ENCODE data around the gene FOXN4. TPM values are rescaled to one million over a fixed set of nuclear protein-coding genes. Genes with fewer than 3 reads are reported as not detected.

The FOXN4 gene
- total RNA-seq, 1 experiment from 2014 or later, result 0.37 TPM

- DNase-seq (ENCODE audit: low spot score) (no peak), ATAC-seq (no peak)
- Mint-ChIP-seq H3K9me3 (no peaks in the 10 kb centered on the region), H3K36me3 (no peaks in the 10 kb centered on the region), H3K4me1 (peaks cover 6% of the 10 kb centered on the region), H3K4me3 (no peak overlapping the region), H3K27ac (no peak overlapping the region), H3K27me3 (ENCODE audit: low read depth) (no peaks in the 10 kb centered on the region)
- ChIA-PET CTCF (interaction anchor here (1.0 kb wide), 1 partner anchor 20 kb away, joined by 3 read pairs; no protein-coding TSS in a partner anchor), POLR2A (no interaction called here)
- no peak for TF ChIP-seq FOXK1 (CRISPR knock-in tag; IDR thresholded peaks at IDR 0.05)
- TF ChIP-seq, protein P1, sequence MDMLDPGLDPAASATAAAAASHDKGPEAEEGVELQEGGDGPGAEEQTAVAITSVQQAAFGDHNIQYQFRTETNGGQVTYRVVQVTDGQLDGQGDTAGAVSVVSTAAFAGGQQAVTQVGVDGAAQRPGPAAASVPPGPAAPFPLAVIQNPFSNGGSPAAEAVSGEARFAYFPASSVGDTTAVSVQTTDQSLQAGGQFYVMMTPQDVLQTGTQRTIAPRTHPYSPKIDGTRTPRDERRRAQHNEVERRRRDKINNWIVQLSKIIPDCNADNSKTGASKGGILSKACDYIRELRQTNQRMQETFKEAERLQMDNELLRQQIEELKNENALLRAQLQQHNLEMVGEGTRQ (CRISPR knock-in tag; IDR thresholded peaks at IDR 0.05), result no peak
- TF ChIP-seq, protein P2, sequence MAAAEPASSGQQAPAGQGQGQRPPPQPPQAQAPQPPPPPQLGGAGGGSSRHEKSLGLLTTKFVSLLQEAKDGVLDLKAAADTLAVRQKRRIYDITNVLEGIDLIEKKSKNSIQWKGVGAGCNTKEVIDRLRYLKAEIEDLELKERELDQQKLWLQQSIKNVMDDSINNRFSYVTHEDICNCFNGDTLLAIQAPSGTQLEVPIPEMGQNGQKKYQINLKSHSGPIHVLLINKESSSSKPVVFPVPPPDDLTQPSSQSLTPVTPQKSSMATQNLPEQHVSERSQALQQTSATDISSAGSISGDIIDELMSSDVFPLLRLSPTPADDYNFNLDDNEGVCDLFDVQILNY (CRISPR knock-in tag; IDR thresholded peaks at IDR 0.05), result no peak
- no peak for TF ChIP-seq KAT7 (CRISPR knock-in tag; IDR thresholded peaks at IDR 0.05; ENCODE audit: borderline replicate concordance)
- no peak for TF ChIP-seq ZBTB43 (CRISPR knock-in tag; IDR thresholded peaks at IDR 0.05)
- no peak for TF ChIP-seq SMAD3 (CRISPR knock-in tag; IDR thresholded peaks at IDR 0.05; ENCODE audit: borderline replicate concordance)
- no peak for TF ChIP-seq FOXP4 (CRISPR knock-in tag; IDR thresholded peaks at IDR 0.05)
- no peak for TF ChIP-seq CTCF (IDR thresholded peaks at IDR 0.05)
- TF ChIP-seq, protein P3, sequence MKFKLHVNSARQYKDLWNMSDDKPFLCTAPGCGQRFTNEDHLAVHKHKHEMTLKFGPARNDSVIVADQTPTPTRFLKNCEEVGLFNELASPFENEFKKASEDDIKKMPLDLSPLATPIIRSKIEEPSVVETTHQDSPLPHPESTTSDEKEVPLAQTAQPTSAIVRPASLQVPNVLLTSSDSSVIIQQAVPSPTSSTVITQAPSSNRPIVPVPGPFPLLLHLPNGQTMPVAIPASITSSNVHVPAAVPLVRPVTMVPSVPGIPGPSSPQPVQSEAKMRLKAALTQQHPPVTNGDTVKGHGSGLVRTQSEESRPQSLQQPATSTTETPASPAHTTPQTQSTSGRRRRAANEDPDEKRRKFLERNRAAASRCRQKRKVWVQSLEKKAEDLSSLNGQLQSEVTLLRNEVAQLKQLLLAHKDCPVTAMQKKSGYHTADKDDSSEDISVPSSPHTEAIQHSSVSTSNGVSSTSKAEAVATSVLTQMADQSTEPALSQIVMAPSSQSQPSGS (CRISPR knock-in tag; IDR thresholded peaks at IDR 0.05; ENCODE audit: borderline replicate concordance, low read depth), result no peak
- no peak for TF ChIP-seq ZNF532 (CRISPR knock-in tag; IDR thresholded peaks at IDR 0.05; ENCODE audit: borderline replicate concordance)
- TF ChIP-seq ELF4 (CRISPR knock-in tag; IDR thresholded peaks at IDR 0.05; ENCODE audit: low read depth), result no peak
- no peak for TF ChIP-seq PRRX2 (CRISPR knock-in tag; IDR thresholded peaks at IDR 0.05)
- TF ChIP-seq TEAD1 (CRISPR knock-in tag; IDR thresholded peaks at IDR 0.05), result no peak
- TF ChIP-seq IRF2 (CRISPR knock-in tag; IDR thresholded peaks at IDR 0.05; ENCODE audit: borderline replicate concordance, low read depth), result no peak
- no peak for TF ChIP-seq ZNF263 (CRISPR knock-in tag; IDR thresholded peaks at IDR 0.05; ENCODE audit: low read depth)
- TF ChIP-seq NFE2L1 (CRISPR knock-in tag; IDR thresholded peaks at IDR 0.05), result no peak
Observed at GRCh38 chr12:109284392-109284791, 24.7 kb downstream of the FOXN4 start.

All from WTC11 (cell line).